Liver (tissue), 9 donors: ENCODE data around the gene C2CD4C. TPM values are rescaled to one million over a fixed set of nuclear protein-coding genes. Genes with fewer than 3 reads are reported as not detected.
A peak's percentile ranks its signal among the peaks of the same experiment; 100 is the strongest.

Experiments used
- DNase-seq: peaks from one replicate; pipeline ENCODE4 v3.0.0-alpha.2; 2017; ENCODE audit warnings: low spot score
- H3K27ac ChIP-seq, 2 donors: one replicate each; pipeline ENCODE4 v1.7.0; 2013; ENCODE audit warnings: inconsistent platforms in 2 of 2, low read length in 2 of 2, control low read depth in 1 of 2, low read depth in 1 of 2, mild to moderate bottlenecking in 1 of 2
- H3K27me3 ChIP-seq, 4 donors: one replicate each; pipeline versions ENCODE4 v1.6.1 to v1.7.0; 2013; ENCODE audit warnings: low read length in 3 of 4, inconsistent platforms in 1 of 4, mild to moderate bottlenecking in 1 of 4, moderate library complexity in 1 of 4; ENCODE audit not compliant: control insufficient read depth in 4 of 4, insufficient read depth in 4 of 4
- H3K36me3 ChIP-seq, 4 donors: one replicate each; pipeline versions ENCODE4 v1.6.1 to v1.7.0; 2013; ENCODE audit warnings: low read length in 3 of 4, mild to moderate bottlenecking in 3 of 4, low read depth in 1 of 4, moderate library complexity in 1 of 4; ENCODE audit not compliant: control insufficient read depth in 4 of 4, insufficient read depth in 3 of 4
- H3K4me1 ChIP-seq, 4 donors: one replicate each; pipeline versions ENCODE4 v1.6.1 to v1.7.0; 2013; ENCODE audit warnings: low read length in 3 of 4, mild to moderate bottlenecking in 3 of 4, moderate library complexity in 1 of 4; ENCODE audit not compliant: control insufficient read depth in 4 of 4, insufficient read depth in 4 of 4
- H3K4me3 ChIP-seq, 3 donors: one replicate each; pipeline versions ENCODE4 v1.6.1 to v1.7.0; 2013; ENCODE audit warnings: low read length in 3 of 3, control low read depth in 1 of 3, low read depth in 1 of 3, mild to moderate bottlenecking in 1 of 3
- H3K9ac ChIP-seq, 2 donors: one replicate each; pipeline ENCODE4 v1.7.0; 2013; ENCODE audit warnings: low read length in 2 of 2, mild to moderate bottlenecking in 2 of 2, moderate library complexity in 2 of 2, control low read depth in 1 of 2, low read depth in 1 of 2
- H3K9me3 ChIP-seq, 4 donors: one replicate each; pipeline versions ENCODE4 v1.6.1 to v1.7.0; 2013; ENCODE audit warnings: low read length in 3 of 4; ENCODE audit not compliant: control insufficient read depth in 4 of 4
- CTCF ChIP-seq: fragments of 150-350 bp; IDR thresholded peaks from 2 replicates; pipeline ENCODE4 v1.5.1; 2017; ENCODE audit warnings: improper control_type of control experiment, low read depth, low read length; ENCODE audit not compliant: missing input control
- EGR1 ChIP-seq, 2 donors: IDR thresholded peaks; 2 replicates each; pipeline ENCODE4 v1.6.1; 2016 to 2018; ENCODE audit warnings: antibody characterized with exemption in 2 of 2, low read depth in 2 of 2
- FOXA1 ChIP-seq: IDR thresholded peaks from 2 replicates; pipeline ENCODE4 v1.6.1; 2016; ENCODE audit warnings: antibody characterized with exemption
- FOXA2 ChIP-seq: IDR thresholded peaks from 2 replicates; pipeline ENCODE4 v1.6.1; 2016; ENCODE audit warnings: antibody characterized with exemption
- GABPA ChIP-seq, 2 donors: IDR thresholded peaks in 1 of 2; conservative IDR thresholded peaks in 1 of 2; 2 replicates each; pipeline ENCODE4 v1.6.1; 2016; ENCODE audit warnings: antibody characterized with exemption in 2 of 2, mild to moderate bottlenecking in 1 of 2, moderate library complexity in 1 of 2
- HNF4A ChIP-seq, 2 donors: conservative IDR thresholded peaks; 2 replicates each; pipeline ENCODE4 v1.6.1; 2016; ENCODE audit warnings: antibody characterized with exemption in 2 of 2, mild to moderate bottlenecking in 2 of 2
- HNF4G ChIP-seq: IDR thresholded peaks from 2 replicates; pipeline ENCODE4 v1.6.1; 2016; ENCODE audit warnings: antibody characterized with exemption
- JUND ChIP-seq, 2 donors: IDR thresholded peaks; 2 replicates each; pipeline ENCODE4 v1.6.1; 2016; ENCODE audit warnings: antibody characterized with exemption in 2 of 2
- MAX ChIP-seq: IDR thresholded peaks from 2 replicates; pipeline ENCODE4 v1.6.1; 2016; ENCODE audit warnings: antibody characterized with exemption
- NR2F2 ChIP-seq: IDR thresholded peaks from 2 replicates; pipeline ENCODE4 v1.6.1; 2016; ENCODE audit warnings: antibody characterized with exemption
- RAD21 ChIP-seq, 2 donors: IDR thresholded peaks; 2 replicates each; pipeline ENCODE4 v1.6.1; 2016; ENCODE audit warnings: antibody characterized with exemption in 2 of 2, mild to moderate bottlenecking in 2 of 2
- RXRA ChIP-seq, 2 donors: IDR thresholded peaks; 2 replicates each; pipeline ENCODE4 v1.6.1; 2017 to 2018; ENCODE audit warnings: antibody characterized with exemption in 2 of 2, mild to moderate bottlenecking in 1 of 2
- SP1 ChIP-seq: IDR thresholded peaks from 2 replicates; pipeline ENCODE4 v1.6.1; 2018; ENCODE audit warnings: antibody characterized with exemption, mild to moderate bottlenecking
- TAF1 ChIP-seq: conservative IDR thresholded peaks from 2 replicates; pipeline ENCODE4 v1.6.1; 2016; ENCODE audit warnings: antibody characterized with exemption, mild to moderate bottlenecking
- YY1 ChIP-seq: IDR thresholded peaks from 2 replicates; pipeline ENCODE4 v1.6.1; 2016; ENCODE audit warnings: antibody characterized with exemption, mild to moderate bottlenecking
- WGBS: extraction: QIAGEN DNeasy Blood & Tissue Kit; methylation state at CpG from one replicate; pipeline ENCODE4 v1.1.7; 2013; 5-methylcytosine and 5-hydroxymethylcytosine counted together
- polyA plus RNA-seq, 2 donors: library from polyadenylated mRNA; stranded (reverse) in 1 of 2; unstranded in 1 of 2; fragments of 200-250 nt in 1 of 2; fragments of >200 nt in 1 of 2; fragmentation: Nextera tagmentation in 1 of 2; extraction: Ambion mirVana in 1 of 2; gene quantifications; one replicate each; pipeline versions ENCODE4 v1.2.1 to v1.2.3, GENCODE V29; 2013 to 2015
- total RNA-seq, 2 donors: library from RNA; depleted of rRNA; stranded (reverse); fragments of >200 nt; gene quantifications; one replicate each; pipeline ENCODE4 v1.2.3, GENCODE V29; 2014
- TF ChIP-seq, protein P1 (sequence below): IDR thresholded peaks from 2 replicates; pipeline ENCODE4 v1.6.1; 2016; ENCODE audit warnings: antibody characterized with exemption
- TF ChIP-seq, protein P2 (sequence below): IDR thresholded peaks from 2 replicates; pipeline ENCODE4 v1.6.1; 2016; ENCODE audit warnings: antibody characterized with exemption, mild to moderate bottlenecking
- TF ChIP-seq, protein P3 (sequence below): IDR thresholded peaks from 2 replicates; pipeline ENCODE4 v1.6.1; 2016; ENCODE audit warnings: antibody characterized with exemption
- donor health status: healthy.
- donor health status: healthy.
- donor health status: healthy.
- donor health status: healthy.
- donor health status: healthy.

C2CD4C gene
- total and polyA plus RNA-seq, 4 donors: 0.08 to 0.42 (median 0.19) TPM

GRCh38 chr19:441213-441836 lies 32.4 kb upstream of the C2CD4C start:
- no peak overlapping the region for H3K4me3 ChIP-seq
- no peaks in the 10 kb centered on the region for H3K9me3 ChIP-seq
- H3K27ac ChIP-seq: no peak overlapping the region
- H3K4me1 ChIP-seq: no peaks in the 10 kb centered on the region
- peaks cover 0 to 9% (median 1%) of the 10 kb centered on the region in 4 donors for H3K36me3 ChIP-seq
- no peaks in the 10 kb centered on the region for H3K27me3 ChIP-seq
- WGBS: 71% methylated on average over 23 of the region's 23 CpGs
- TF ChIP-seq NR2F2 (peak; percentile 47), RXRA (IDR thresholded peaks at IDR 0.05) (no peak)
- no peak for DNase-seq
- H3K9ac ChIP-seq: no peak overlapping the region

GRCh38 chr19:440391-441212 lies 31.7 kb upstream of the C2CD4C start:
- Histone ChIP-seq H3K4me1 (no peaks in the 10 kb centered on the region), H3K27ac (no peak overlapping the region), H3K9ac (no peak overlapping the region), H3K36me3 (peaks cover 0 to 13% (median 3%) of the 10 kb centered on the region in 4 donors), H3K9me3 (no peaks in the 10 kb centered on the region), H3K4me3 (no peak overlapping the region), H3K27me3 (no peaks in the 10 kb centered on the region)
- TF ChIP-seq SP1 (no peak), FOXA2 (no peak), GABPA (IDR thresholded peaks at IDR 0.05 in 1 of 2, conservative IDR thresholded peaks at IDR 0.05 in 1 of 2) (no peak), NR2F2 (no peak), CTCF (no peak), FOXA1 (no peak), YY1 (no peak), HNF4A (conservative IDR thresholded peaks at IDR 0.05) (no peak), MAX (no peak), TAF1 (no peak), EGR1 (IDR thresholded peaks at IDR 0.05; ENCODE audit: low read depth in 2 of 2) (no peak), RXRA (IDR thresholded peaks at IDR 0.05) (no peak), RAD21 (IDR thresholded peaks at IDR 0.05) (no peak), JUND (IDR thresholded peaks at IDR 0.05) (no peak), HNF4G (no peak)
- TF ChIP-seq, protein P1, sequence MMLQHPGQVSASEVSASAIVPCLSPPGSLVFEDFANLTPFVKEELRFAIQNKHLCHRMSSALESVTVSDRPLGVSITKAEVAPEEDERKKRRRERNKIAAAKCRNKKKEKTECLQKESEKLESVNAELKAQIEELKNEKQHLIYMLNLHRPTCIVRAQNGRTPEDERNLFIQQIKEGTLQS: no peak
- TF ChIP-seq, protein P2, sequence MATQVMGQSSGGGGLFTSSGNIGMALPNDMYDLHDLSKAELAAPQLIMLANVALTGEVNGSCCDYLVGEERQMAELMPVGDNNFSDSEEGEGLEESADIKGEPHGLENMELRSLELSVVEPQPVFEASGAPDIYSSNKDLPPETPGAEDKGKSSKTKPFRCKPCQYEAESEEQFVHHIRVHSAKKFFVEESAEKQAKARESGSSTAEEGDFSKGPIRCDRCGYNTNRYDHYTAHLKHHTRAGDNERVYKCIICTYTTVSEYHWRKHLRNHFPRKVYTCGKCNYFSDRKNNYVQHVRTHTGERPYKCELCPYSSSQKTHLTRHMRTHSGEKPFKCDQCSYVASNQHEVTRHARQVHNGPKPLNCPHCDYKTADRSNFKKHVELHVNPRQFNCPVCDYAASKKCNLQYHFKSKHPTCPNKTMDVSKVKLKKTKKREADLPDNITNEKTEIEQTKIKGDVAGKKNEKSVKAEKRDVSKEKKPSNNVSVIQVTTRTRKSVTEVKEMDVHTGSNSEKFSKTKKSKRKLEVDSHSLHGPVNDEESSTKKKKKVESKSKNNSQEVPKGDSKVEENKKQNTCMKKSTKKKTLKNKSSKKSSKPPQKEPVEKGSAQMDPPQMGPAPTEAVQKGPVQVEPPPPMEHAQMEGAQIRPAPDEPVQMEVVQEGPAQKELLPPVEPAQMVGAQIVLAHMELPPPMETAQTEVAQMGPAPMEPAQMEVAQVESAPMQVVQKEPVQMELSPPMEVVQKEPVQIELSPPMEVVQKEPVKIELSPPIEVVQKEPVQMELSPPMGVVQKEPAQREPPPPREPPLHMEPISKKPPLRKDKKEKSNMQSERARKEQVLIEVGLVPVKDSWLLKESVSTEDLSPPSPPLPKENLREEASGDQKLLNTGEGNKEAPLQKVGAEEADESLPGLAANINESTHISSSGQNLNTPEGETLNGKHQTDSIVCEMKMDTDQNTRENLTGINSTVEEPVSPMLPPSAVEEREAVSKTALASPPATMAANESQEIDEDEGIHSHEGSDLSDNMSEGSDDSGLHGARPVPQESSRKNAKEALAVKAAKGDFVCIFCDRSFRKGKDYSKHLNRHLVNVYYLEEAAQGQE: no peak
- TF ChIP-seq, protein P3, sequence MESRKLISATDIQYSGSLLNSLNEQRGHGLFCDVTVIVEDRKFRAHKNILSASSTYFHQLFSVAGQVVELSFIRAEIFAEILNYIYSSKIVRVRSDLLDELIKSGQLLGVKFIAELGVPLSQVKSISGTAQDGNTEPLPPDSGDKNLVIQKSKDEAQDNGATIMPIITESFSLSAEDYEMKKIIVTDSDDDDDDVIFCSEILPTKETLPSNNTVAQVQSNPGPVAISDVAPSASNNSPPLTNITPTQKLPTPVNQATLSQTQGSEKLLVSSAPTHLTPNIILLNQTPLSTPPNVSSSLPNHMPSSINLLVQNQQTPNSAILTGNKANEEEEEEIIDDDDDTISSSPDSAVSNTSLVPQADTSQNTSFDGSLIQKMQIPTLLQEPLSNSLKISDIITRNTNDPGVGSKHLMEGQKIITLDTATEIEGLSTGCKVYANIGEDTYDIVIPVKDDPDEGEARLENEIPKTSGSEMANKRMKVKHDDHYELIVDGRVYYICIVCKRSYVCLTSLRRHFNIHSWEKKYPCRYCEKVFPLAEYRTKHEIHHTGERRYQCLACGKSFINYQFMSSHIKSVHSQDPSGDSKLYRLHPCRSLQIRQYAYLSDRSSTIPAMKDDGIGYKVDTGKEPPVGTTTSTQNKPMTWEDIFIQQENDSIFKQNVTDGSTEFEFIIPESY: no peak
- 90% methylated on average over 48 of the region's 48 CpGs for WGBS
- DNase-seq: no peak
